Astrocyte (in vitro differentiated cells and primary cell): Measurements from ENCODE around the gene BCAR1. TPM values are rescaled to one million over a fixed set of nuclear protein-coding genes. Genes with fewer than 3 reads are reported as not detected.
A peak's percentile ranks its signal among the peaks of the same experiment; 100 is the strongest.

Experiments used
- DNase-seq: peaks from one replicate; pipeline ENCODE4 v3.0.0-alpha.2; 2010; ENCODE audit warnings: low read depth
- FAIRE-seq: peaks from 2 replicates; lab custom pipeline; 2011; peaks lifted over from hg19 to GRCh38; lab: Jason Lieb, UNC
- H2AFZ ChIP-seq: 2 replicates; pipeline ENCODE4 v1.6.0; 2012; ENCODE audit warnings: low read depth, low read length, inconsistent platforms
- H3K27ac ChIP-seq: 2 replicates; pipeline ENCODE4 v1.5.1; 2011; ENCODE audit warnings: low read depth, low read length, inconsistent platforms
- H3K27me3 ChIP-seq: 2 replicates; pipeline ENCODE4 v1.6.0; 2011; ENCODE audit warnings: low read length, inconsistent platforms; ENCODE audit not compliant: insufficient read depth
- H3K36me3 ChIP-seq: 2 replicates; pipeline ENCODE4 v1.5.1; 2011; ENCODE audit warnings: low read length, inconsistent platforms; ENCODE audit not compliant: insufficient read depth
- H3K4me1 ChIP-seq: 2 replicates; pipeline ENCODE4 v1.5.1; 2011; ENCODE audit warnings: low read length, inconsistent platforms; ENCODE audit not compliant: insufficient read depth
- H3K4me2 ChIP-seq: 2 replicates; pipeline ENCODE4 v1.6.0; 2012; ENCODE audit warnings: low read length, inconsistent platforms
- H3K4me3 ChIP-seq: 2 replicates; pipeline ENCODE4 v1.5.1; 2011; ENCODE audit warnings: low read depth, mild to moderate bottlenecking, low read length, inconsistent platforms; ENCODE audit not compliant: insufficient read depth
- H3K79me2 ChIP-seq: 2 replicates; pipeline ENCODE4 v1.6.0; 2012; ENCODE audit warnings: mild to moderate bottlenecking, low read length, inconsistent platforms; ENCODE audit not compliant: insufficient read depth
- H3K9ac ChIP-seq: 2 replicates; pipeline ENCODE4 v1.6.0; 2012; ENCODE audit warnings: mild to moderate bottlenecking, low read length, inconsistent platforms
- H3K9me3 ChIP-seq: 2 replicates; pipeline ENCODE4 v1.5.1; 2012; ENCODE audit warnings: low read depth, mild to moderate bottlenecking, low read length, inconsistent platforms; ENCODE audit not compliant: insufficient read depth
- H4K20me1 ChIP-seq: 2 replicates; pipeline ENCODE4 v1.6.0; 2012; ENCODE audit warnings: low read length, inconsistent platforms; ENCODE audit not compliant: insufficient read depth
- H3K27ac Mint-ChIP-seq: one replicate; pipeline ENCODE4 v1.8.0; 2021; ENCODE audit warnings: mild to moderate bottlenecking, mixed read lengths; ENCODE audit not compliant: unreplicated experiment
- H3K27me3 Mint-ChIP-seq: one replicate; pipeline ENCODE4 v1.8.0; 2021; ENCODE audit warnings: low read depth, mixed read lengths; ENCODE audit not compliant: unreplicated experiment
- H3K36me3 Mint-ChIP-seq: one replicate; pipeline ENCODE4 v1.8.0; 2021; ENCODE audit warnings: low read depth, mixed read lengths; ENCODE audit not compliant: unreplicated experiment
- H3K4me1 Mint-ChIP-seq: one replicate; pipeline ENCODE4 v1.8.0; 2021; ENCODE audit warnings: low read depth, mixed read lengths; ENCODE audit not compliant: unreplicated experiment
- H3K4me3 Mint-ChIP-seq: one replicate; pipeline ENCODE4 v1.8.0; 2021; ENCODE audit warnings: mild to moderate bottlenecking, moderate library complexity, mixed read lengths; ENCODE audit not compliant: unreplicated experiment
- H3K9me3 Mint-ChIP-seq: one replicate; pipeline ENCODE4 v1.8.0; 2021; ENCODE audit warnings: mild to moderate bottlenecking, mixed read lengths; ENCODE audit not compliant: unreplicated experiment
- CTCF ChIP-seq: IDR thresholded peaks from 2 replicates; pipeline ENCODE4 v1.5.1; 2011; ENCODE audit warnings: low read depth, mild to moderate bottlenecking, inconsistent platforms, low read length, moderate library complexity; ENCODE audit not compliant: insufficient read depth
- EZH2 ChIP-seq: IDR thresholded peaks from 2 replicates; pipeline ENCODE4 v1.6.1; 2012; ENCODE audit warnings: mild to moderate bottlenecking, low read length, inconsistent platforms; ENCODE audit not compliant: insufficient read depth
- total RNA-seq: library from RNA; stranded (reverse); gene quantifications from 2 replicates; pipeline ENCODE4 v1.2.1, GENCODE V29; 2021

The BCAR1 gene
- total RNA-seq, 1 donor from 2014 or later = 296 TPM

GRCh38 chr16:75208861-75209505 is 42.4 kb downstream of the BCAR1 start:
- no peak for TF ChIP-seq CTCF
- TF ChIP-seq EZH2 = no peak
- Histone ChIP-seq H3K27me3 (no peaks in the 10 kb centered on the region), H3K27ac (no peak overlapping the region), H3K36me3 (no peaks in the 10 kb centered on the region), H4K20me1 (no peaks in the 10 kb centered on the region), H3K79me2 (no peaks in the 10 kb centered on the region), H3K4me2 (no peak overlapping the region), H3K9me3 (no peaks in the 10 kb centered on the region), H3K4me3 (no peak overlapping the region), H3K9ac (no peak overlapping the region), H2AFZ (no peak overlapping the region), H3K4me1 (peaks cover 3% of the 10 kb centered on the region)
- peaks cover 12% of the 10 kb centered on the region for H3K27me3 Mint-ChIP-seq
- no peaks in the 10 kb centered on the region for H3K9me3 Mint-ChIP-seq
- peak overlapping the region; percentile 27 for H3K27ac Mint-ChIP-seq
- H3K36me3 Mint-ChIP-seq = no peaks in the 10 kb centered on the region
- H3K4me3 Mint-ChIP-seq = no peak overlapping the region
- DNase-seq (no peak), FAIRE-seq (no peak)
- peaks cover 2% of the 10 kb centered on the region for H3K4me1 Mint-ChIP-seq

- Histone ChIP-seq H3K36me3 (no peaks in the 10 kb centered on the region), H4K20me1 (no peaks in the 10 kb centered on the region), H3K9me3 (no peaks in the 10 kb centered on the region), H3K27ac (no peak overlapping the region), H3K4me3 (no peak overlapping the region), H2AFZ (no peak overlapping the region), H3K4me1 (peaks cover 3% of the 10 kb centered on the region), H3K27me3 (no peaks in the 10 kb centered on the region), H3K4me2 (no peak overlapping the region), H3K9ac (no peak overlapping the region), H3K79me2 (no peaks in the 10 kb centered on the region)
- Mint-ChIP-seq H3K36me3 (no peaks in the 10 kb centered on the region), H3K4me3 (no peak overlapping the region), H3K27ac (no peak overlapping the region), H3K9me3 (no peaks in the 10 kb centered on the region), H3K4me1 (peaks cover 2% of the 10 kb centered on the region), H3K27me3 (peaks cover 13% of the 10 kb centered on the region)
- DNase-seq = no peak
- FAIRE-seq = no peak
- TF ChIP-seq EZH2 (no peak), CTCF (no peak)
Measured at GRCh38 chr16:75208242-75208825, 43.1 kb downstream of the BCAR1 start.

GRCh38 chr16:75207831-75208230 is 43.6 kb downstream of the BCAR1 start:
- TF ChIP-seq EZH2 (no peak), CTCF (no peak)
- Histone ChIP-seq H3K4me2 (no peak overlapping the region), H2AFZ (no peak overlapping the region), H3K79me2 (no peaks in the 10 kb centered on the region), H3K4me1 (peaks cover 3% of the 10 kb centered on the region), H3K4me3 (no peak overlapping the region), H3K9me3 (no peaks in the 10 kb centered on the region), H3K27me3 (no peaks in the 10 kb centered on the region), H3K36me3 (no peaks in the 10 kb centered on the region), H3K9ac (no peak overlapping the region), H3K27ac (no peak overlapping the region), H4K20me1 (no peaks in the 10 kb centered on the region)
- Mint-ChIP-seq H3K4me1 (peaks cover 2% of the 10 kb centered on the region), H3K36me3 (no peaks in the 10 kb centered on the region), H3K27me3 (peaks cover 13% of the 10 kb centered on the region), H3K4me3 (no peak overlapping the region), H3K9me3 (no peaks in the 10 kb centered on the region), H3K27ac (no peak overlapping the region)
- FAIRE-seq = no peak
- DNase-seq = no peak
